ENCODE data around the gene KCNB1.

DNA sequence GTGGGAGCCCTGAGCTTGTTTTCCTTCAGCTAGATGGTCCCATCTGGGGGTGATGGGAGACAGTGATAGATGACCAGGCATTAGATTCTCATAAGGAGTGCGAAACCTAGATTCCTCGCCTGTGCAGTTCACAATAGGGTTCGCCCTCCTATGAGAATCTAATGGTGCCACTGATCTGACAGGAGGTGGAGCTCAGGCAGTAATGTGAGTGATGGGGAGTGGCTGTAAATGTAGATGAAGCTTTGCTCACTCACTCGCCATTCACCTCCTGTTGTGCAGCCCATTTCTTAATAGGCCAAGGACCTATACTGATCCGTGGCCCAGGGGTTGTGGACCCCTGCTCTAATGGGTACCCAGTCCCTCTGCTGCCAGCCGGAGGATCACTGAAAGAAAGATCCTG lies 20.7 kb upstream of the KCNB1 start:
- no peak for TF ChIP-seq ZFX (IDR thresholded peaks at IDR 0.05; ENCODE audit: borderline replicate concordance)
- no peak for TF ChIP-seq CTCF (IDR thresholded peaks at IDR 0.05)

Measured in 22Rv1 (cell line).